NCI-H2196 treated with DMSO at 0.1 percent for 48 hours (cell line): Measurements from ENCODE around the gene SMURF1.

Source experiments
- DNase-seq: peaks from one replicate; lab custom pipeline; 2025; ENCODE audit not compliant: unreplicated experiment; lab: John Stamatoyannopoulos, UW

Gene SMURF1

GRCh38 chr7:98992076-98992475 lies 151.8 kb downstream of the SMURF1 start:
- no peak for DNase-seq

GRCh38 chr7:98991141-98991540 lies 152.8 kb downstream of the SMURF1 start:
- no peak for DNase-seq

GRCh38 chr7:98990356-98990755 lies 153.6 kb downstream of the SMURF1 start:
- DNase-seq, result no peak

- DNase-seq, result no peak
Observed at GRCh38 chr7:98988641-98989040, 155.3 kb downstream of the SMURF1 start.

- DNase-seq, result no peak
Observed at GRCh38 chr7:98985945-98986344, 158.0 kb downstream of the SMURF1 start.

GRCh38 chr7:98985406-98985805 lies 158.5 kb downstream of the SMURF1 start:
- no peak for DNase-seq

GRCh38 chr7:98984126-98984525 lies 159.8 kb downstream of the SMURF1 start:
- DNase-seq, result no peak

- DNase-seq, result no peak
Observed at GRCh38 chr7:98982686-98983085, 161.2 kb downstream of the SMURF1 start.

GRCh38 chr7:98981701-98982100 lies 162.2 kb downstream of the SMURF1 start:
- no peak for DNase-seq

- DNase-seq, result no peak
Observed at GRCh38 chr7:98978672-98979071, 165.2 kb downstream of the SMURF1 start.
